ENCODE data around the gene PSMG4. TPM values are rescaled to one million over a fixed set of nuclear protein-coding genes. Genes with fewer than 3 reads are reported as not detected.

PSMG4 gene
- total and polyA plus RNA-seq, 4 donors, result 14.0 to 69.7 (median 20.4) TPM

GRCh38 chr6:3231247-3232016 lies 27.3 kb upstream of the PSMG4 start:
- Histone ChIP-seq H3K4me1 (ENCODE audit: control insufficient read depth in 5 of 5, insufficient read depth in 5 of 5, low read length in 5 of 5) (peaks cover 0 to 52% (median 12%) of the 10 kb centered on the region in 5 donors), H3K27me3 (ENCODE audit: control insufficient read depth in 3 of 3, insufficient read depth in 3 of 3, low read length in 2 of 3) (peaks cover 7 to 61% (median 41%) of the 10 kb centered on the region in 3 donors), H3K4me3 (peak overlapping the region; percentile 15), H3K27ac (ENCODE audit: low read depth in 1 of 2, low read length in 1 of 2) (peak overlapping the region; percentile 21 to 24), H3K36me3 (ENCODE audit: control insufficient read depth in 4 of 4, insufficient read depth in 4 of 4, low read length in 4 of 4) (no peaks in the 10 kb centered on the region), H3K9ac (ENCODE audit: insufficient read depth in 1 of 2, low read length in 2 of 2) (peak overlapping the region; percentile 30 to 63), H3K9me3 (ENCODE audit: control insufficient read depth in 4 of 4, insufficient read depth in 3 of 4, low read length in 3 of 4) (peaks cover 0 to 6% (median 0%) of the 10 kb centered on the region in 4 donors)
- 0 to 3% methylated on average over 47 of the region's 47 CpGs for WGBS, 2 donors
- TF ChIP-seq, protein P1, sequence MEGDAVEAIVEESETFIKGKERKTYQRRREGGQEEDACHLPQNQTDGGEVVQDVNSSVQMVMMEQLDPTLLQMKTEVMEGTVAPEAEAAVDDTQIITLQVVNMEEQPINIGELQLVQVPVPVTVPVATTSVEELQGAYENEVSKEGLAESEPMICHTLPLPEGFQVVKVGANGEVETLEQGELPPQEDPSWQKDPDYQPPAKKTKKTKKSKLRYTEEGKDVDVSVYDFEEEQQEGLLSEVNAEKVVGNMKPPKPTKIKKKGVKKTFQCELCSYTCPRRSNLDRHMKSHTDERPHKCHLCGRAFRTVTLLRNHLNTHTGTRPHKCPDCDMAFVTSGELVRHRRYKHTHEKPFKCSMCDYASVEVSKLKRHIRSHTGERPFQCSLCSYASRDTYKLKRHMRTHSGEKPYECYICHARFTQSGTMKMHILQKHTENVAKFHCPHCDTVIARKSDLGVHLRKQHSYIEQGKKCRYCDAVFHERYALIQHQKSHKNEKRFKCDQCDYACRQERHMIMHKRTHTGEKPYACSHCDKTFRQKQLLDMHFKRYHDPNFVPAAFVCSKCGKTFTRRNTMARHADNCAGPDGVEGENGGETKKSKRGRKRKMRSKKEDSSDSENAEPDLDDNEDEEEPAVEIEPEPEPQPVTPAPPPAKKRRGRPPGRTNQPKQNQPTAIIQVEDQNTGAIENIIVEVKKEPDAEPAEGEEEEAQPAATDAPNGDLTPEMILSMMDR (IDR thresholded peaks at IDR 0.05; ENCODE audit: control extremely low read depth, extremely low read depth), result no peak
- DNase-seq (peak; percentile 89 to 93 (median 91)), ATAC-seq (ENCODE audit: insufficient read depth, low FRiP score) (peak; percentile 69)

- DNase-seq (peak in 1 of 3 donors; percentile 26), ATAC-seq (ENCODE audit: insufficient read depth, low FRiP score) (no peak)
- 28 to 31% methylated on average over 23 of the region's 23 CpGs for WGBS, 2 donors
- Histone ChIP-seq H3K9ac (ENCODE audit: insufficient read depth in 1 of 2, low read length in 2 of 2) (peak overlapping the region in 1 of 2 donors; percentile 50), H3K36me3 (ENCODE audit: control insufficient read depth in 4 of 4, insufficient read depth in 4 of 4, low read length in 4 of 4) (no peaks in the 10 kb centered on the region), H3K27me3 (ENCODE audit: control insufficient read depth in 3 of 3, insufficient read depth in 3 of 3, low read length in 2 of 3) (peaks cover 7 to 52% (median 32%) of the 10 kb centered on the region in 3 donors), H3K27ac (ENCODE audit: low read depth in 1 of 2, low read length in 1 of 2) (no peak overlapping the region), H3K4me3 (peak overlapping the region; percentile 15), H3K9me3 (ENCODE audit: control insufficient read depth in 4 of 4, insufficient read depth in 3 of 4, low read length in 3 of 4) (peaks cover 0 to 6% (median 0%) of the 10 kb centered on the region in 4 donors), H3K4me1 (ENCODE audit: control insufficient read depth in 5 of 5, insufficient read depth in 5 of 5, low read length in 5 of 5) (peaks cover 0 to 43% (median 12%) of the 10 kb centered on the region in 5 donors)
- TF ChIP-seq, protein P1 (IDR thresholded peaks at IDR 0.05; ENCODE audit: control extremely low read depth, extremely low read depth), result no peak
Measured at GRCh38 chr6:3232017-3232945, 26.5 kb upstream of the PSMG4 start.

- H3K27me3 ChIP-seq (ENCODE audit: control insufficient read depth in 3 of 3, insufficient read depth in 3 of 3, low read length in 2 of 3), result peaks cover 2 to 44% (median 25%) of the 10 kb centered on the region in 3 donors
Measured at GRCh38 chr6:3233321-3233720, 25.4 kb upstream of the PSMG4 start.

More at GRCh38 chr6:3233321-3233720, 25.4 kb upstream of the PSMG4 start:
- Histone ChIP-seq H3K4me1 (ENCODE audit: control insufficient read depth in 5 of 5, insufficient read depth in 5 of 5, low read length in 5 of 5) (peaks cover 0 to 33% (median 10%) of the 10 kb centered on the region in 5 donors), H3K9ac (ENCODE audit: insufficient read depth in 1 of 2, low read length in 2 of 2) (no peak overlapping the region), H3K4me3 (no peak overlapping the region), H3K9me3 (ENCODE audit: control insufficient read depth in 4 of 4, insufficient read depth in 3 of 4, low read length in 3 of 4) (peaks cover 0 to 2% (median 0%) of the 10 kb centered on the region in 4 donors), H3K27ac (ENCODE audit: low read depth in 1 of 2, low read length in 1 of 2) (no peak overlapping the region), H3K36me3 (ENCODE audit: control insufficient read depth in 4 of 4, insufficient read depth in 4 of 4, low read length in 4 of 4) (no peaks in the 10 kb centered on the region)
- ATAC-seq (ENCODE audit: insufficient read depth, low FRiP score) (no peak), DNase-seq (no peak)
- WGBS, 2 donors, result 89 to 92% methylated on average over 3 of the region's 3 CpGs
- TF ChIP-seq, protein P1 (IDR thresholded peaks at IDR 0.05; ENCODE audit: control extremely low read depth, extremely low read depth), result no peak

Data from lung (tissue), 12 donors.